ENCODE data around the gene ARFGAP1.

The ARFGAP1 gene

GRCh38 chr20:63306673-63307537 lies 34.3 kb downstream of the ARFGAP1 start:
- no peak for DNase-seq (ENCODE audit: low read depth, low spot score)

DNA sequence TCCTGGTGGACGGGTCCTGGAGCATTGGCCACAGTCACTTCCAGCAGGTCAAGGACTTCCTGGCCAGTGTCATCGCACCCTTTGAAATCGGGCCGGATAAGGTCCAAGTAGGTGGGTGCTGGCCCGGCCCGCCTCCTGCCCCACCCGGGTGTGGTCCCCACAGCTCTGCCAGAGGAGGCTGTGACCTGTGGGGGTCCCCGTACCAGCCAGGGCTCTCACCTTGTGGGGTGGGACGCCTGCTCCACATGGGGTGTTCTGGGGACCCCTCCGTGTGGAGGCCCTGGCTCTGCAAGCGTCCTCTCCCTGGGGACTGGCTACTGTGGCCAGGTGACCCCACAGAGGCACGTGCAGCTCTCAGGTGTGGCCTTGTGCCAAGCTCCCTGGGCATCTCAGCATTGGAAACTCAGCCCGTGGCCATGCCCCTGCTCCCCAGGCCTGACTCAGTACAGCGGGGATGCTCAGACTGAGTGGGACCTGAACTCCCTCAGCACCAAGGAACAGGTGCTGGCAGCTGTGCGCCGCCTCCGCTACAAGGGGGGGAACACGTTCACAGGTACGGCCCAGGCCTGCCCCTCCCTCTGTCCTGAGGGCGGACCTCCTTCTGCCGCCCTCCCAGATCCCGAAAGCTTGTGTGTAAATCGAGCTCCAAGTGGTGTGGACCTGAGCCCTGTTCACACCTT lies 35.1 kb downstream of the ARFGAP1 start:
- no peak for DNase-seq (ENCODE audit: low read depth, low spot score)

DNA sequence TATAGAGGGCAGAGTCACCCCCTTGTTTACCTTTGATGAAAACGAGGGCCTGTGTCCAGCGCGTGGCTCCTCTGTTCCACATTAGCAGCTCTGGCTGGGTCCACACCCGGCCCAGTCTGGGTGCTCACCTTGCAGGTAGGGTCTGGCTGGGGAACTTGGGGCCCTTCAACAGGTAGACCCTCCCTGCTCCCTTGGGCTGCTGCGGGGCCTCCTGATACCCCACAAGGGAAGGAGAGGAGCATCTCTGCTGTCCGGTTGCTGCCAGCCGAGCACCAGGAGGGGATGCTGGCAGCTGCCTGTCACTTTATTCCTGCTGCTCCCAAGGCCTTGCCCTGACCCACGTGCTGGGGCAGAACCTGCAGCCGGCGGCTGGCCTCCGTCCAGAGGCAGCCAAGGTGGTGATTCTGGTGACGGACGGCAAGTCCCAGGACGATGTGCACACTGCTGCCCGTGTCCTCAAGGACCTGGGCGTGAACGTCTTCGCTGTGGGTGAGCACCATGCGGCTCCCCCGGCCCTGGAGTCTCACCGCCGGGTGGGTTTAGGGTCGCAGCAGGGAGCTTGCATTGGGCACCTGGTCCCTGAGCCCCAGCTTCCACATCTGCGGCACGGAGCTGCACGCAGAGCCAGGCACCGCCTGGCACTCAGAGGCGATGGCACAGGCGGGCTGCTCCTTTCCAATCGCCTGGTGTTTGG lies 35.8 kb downstream of the ARFGAP1 start:
- no peak for DNase-seq (ENCODE audit: low read depth, low spot score)

- DNase-seq (ENCODE audit: low read depth, low spot score): no peak
Measured at GRCh38 chr20:63309261-63310071, 36.9 kb downstream of the ARFGAP1 start.

GRCh38 chr20:63310265-63310991 lies 37.8 kb downstream of the ARFGAP1 start:
- no peak for DNase-seq (ENCODE audit: low read depth, low spot score)

- DNase-seq (ENCODE audit: low read depth, low spot score): no peak
Measured at GRCh38 chr20:63311186-63311832, 38.7 kb downstream of the ARFGAP1 start.

- no peak for DNase-seq (ENCODE audit: low read depth, low spot score)
Measured at GRCh38 chr20:63311833-63312243, 39.2 kb downstream of the ARFGAP1 start.

- no peak for DNase-seq (ENCODE audit: low read depth, low spot score)
Measured at GRCh38 chr20:63312273-63312672, 39.7 kb downstream of the ARFGAP1 start.

DNA sequence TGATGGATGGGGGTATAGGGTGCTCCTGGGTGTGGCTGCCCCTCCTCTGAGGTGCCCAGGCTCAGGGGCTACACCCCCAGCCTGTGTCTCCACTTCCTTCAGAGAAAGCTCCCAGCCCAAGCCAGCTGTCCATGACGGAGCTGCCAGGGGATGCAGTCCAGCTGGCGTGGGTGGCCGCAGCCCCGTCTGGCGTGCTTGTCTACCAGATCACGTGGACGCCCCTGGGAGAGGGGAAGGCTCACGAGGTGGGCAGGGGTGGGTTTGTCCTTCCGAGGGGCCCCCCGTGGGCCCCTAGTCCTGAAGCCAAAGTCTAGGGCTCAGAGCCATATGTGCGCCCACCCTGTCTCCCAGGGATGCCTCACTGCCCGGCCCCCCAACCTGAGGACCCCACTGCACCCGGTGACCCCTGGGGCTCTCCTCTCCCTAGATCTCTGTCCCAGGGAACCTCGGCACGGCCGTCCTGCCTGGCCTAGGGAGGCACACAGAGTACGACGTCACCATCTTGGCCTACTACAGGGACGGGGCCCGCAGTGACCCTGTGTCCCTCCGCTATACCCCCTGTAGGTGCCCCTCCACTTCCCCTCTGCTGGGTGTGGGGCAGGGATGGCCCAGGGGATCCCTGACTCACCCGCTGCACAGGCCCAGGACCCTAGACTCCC lies 40.2 kb downstream of the ARFGAP1 start:
- DNase-seq (ENCODE audit: low read depth, low spot score): no peak

GRCh38 chr20:63313349-63314014 lies 40.9 kb downstream of the ARFGAP1 start:
- DNase-seq (ENCODE audit: low read depth, low spot score): no peak

DNA sequence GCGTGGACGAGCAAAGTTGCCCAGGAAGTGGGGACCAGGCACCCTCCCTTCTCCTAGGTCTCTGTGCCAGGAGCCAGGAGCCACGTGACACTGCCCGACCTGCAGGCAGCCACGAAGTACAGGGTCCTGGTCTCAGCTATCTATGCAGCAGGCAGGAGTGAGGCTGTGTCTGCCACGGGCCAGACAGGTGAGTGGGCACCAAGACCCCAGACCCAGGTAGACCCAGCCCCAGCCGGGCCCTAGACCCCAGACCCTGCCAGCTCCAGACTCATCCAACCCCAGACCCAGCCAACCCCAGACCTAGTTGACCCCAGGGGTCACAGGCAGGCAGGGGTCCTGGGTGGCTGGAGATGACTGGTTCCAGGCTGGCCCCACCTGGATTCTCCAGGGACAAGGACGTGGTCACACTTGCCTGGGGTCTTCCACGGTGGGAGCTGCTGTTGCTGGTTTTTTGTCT lies 41.4 kb downstream of the ARFGAP1 start:
- no peak for DNase-seq (ENCODE audit: low read depth, low spot score)

DNA sequence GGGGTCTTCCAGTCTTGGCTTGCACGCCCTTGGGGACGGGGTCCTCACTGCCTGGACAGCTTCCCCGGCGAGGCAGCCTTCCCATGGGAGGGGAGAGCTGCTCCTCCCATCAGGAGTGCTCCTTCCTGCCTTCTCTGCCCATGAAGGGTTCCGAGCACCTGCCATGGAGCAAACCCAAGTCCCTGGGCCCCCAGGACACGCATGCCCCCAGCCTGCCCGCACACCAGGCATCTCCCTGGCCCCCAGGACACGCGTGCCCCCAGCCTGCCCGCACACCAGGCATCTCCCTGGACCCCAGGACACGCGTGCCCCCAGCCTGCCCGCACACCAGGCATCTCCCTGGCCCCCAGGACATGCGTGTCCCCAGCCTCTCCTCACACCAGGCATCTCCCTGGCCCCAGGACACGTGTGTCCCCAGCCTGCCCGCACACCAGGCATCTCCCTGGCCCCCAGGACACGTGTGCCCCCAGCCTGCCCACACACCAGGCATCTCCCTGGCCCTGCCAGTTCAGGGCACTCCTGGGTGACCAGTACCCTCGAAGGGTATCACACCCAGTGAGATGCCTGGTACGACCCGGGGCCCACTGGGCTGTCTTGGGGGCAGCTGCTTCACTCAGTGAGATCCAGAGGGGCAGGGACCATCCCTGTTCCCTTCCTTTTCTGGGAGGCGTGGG lies 42.1 kb downstream of the ARFGAP1 start:
- no peak for DNase-seq (ENCODE audit: low read depth, low spot score)

- DNase-seq (ENCODE audit: low read depth, low spot score): no peak
Measured at GRCh38 chr20:63315240-63315689, 42.7 kb downstream of the ARFGAP1 start.

GRCh38 chr20:63315731-63316491 lies 43.3 kb downstream of the ARFGAP1 start:
- DNase-seq (ENCODE audit: low read depth, low spot score): no peak

DNA sequence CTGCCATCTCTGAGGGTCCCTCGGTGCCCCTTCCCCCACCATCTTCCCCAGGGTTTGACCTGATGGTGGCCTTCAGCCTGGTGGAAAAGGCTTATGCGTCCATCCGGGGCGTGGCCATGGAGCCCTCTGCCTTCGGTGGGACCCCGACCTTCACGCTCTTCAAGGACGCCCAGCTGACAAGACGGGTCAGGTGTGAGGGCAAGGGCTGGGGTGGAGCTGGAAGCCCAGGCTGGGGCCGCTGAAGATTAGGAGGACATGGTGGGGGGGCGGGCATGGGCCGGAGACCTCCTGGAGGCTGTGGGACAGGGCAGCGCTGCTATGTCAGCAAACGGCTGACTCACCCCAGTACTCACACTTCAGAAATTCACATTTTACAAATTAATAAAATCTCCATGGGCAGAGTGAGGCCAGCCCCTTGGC lies 43.9 kb downstream of the ARFGAP1 start:
- no peak for DNase-seq (ENCODE audit: low read depth, low spot score)

DNA sequence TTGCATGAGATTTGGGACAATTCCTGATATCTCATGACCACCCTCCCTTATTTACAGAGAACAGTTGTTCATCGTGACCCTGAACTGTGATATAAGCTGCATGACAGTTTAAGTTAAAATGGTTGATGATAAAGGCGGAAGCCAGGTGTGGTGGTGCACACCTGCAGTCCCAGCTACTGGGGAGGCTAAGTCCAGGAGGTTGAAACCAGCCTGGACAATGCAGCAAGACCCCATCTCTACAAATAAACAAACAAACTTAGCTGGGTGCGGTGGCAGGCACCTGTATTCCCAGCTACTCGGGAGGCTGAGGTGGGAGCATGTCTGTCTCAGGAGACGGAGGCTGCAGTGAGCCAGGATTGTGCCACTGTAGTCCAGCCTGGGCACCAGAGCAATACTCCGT lies 44.4 kb downstream of the ARFGAP1 start:
- DNase-seq (ENCODE audit: low read depth, low spot score): no peak

GRCh38 chr20:63317601-63318291 lies 45.1 kb downstream of the ARFGAP1 start:
- no peak for DNase-seq (ENCODE audit: low read depth, low spot score)
